SU-DHL-6 (cell line): ENCODE results near the gene LINGO3.

Source experiments
- H2AFZ ChIP-seq: fragments of 200-600 bp; sonication (generic); 2 replicates; pipeline ENCODE4 v1.6.1; 2014; ENCODE audit warnings: low read depth, mild to moderate bottlenecking, moderate library complexity, mixed read lengths, antibody characterized with exemption, low read length; ENCODE audit not compliant: severe bottlenecking
- H3F3A ChIP-seq: fragments of 200-600 bp; shearing (Covaris generic); 2 replicates; pipeline ENCODE4 v1.6.0; 2016; ENCODE audit warnings: antibody characterized with exemption, mild to moderate bottlenecking; ENCODE audit not compliant: insufficient read depth
- H3K27ac ChIP-seq: fragments of 200-600 bp; sonication (generic); 2 replicates; pipeline ENCODE4 v1.5.1; 2016; ENCODE audit warnings: low read depth, mild to moderate bottlenecking, low read length, moderate library complexity, mixed read lengths
- H3K27me3 ChIP-seq: fragments of 200-600 bp; sonication (generic), shearing (Covaris generic); 2 replicates; pipeline ENCODE4 v1.6.0; 2014; ENCODE audit warnings: mild to moderate bottlenecking, low read length
- H3K36me3 ChIP-seq: fragments of 200-600 bp; sonication (generic); 2 replicates; pipeline ENCODE4 v1.6.1; 2014; ENCODE audit warnings: mild to moderate bottlenecking, low read length, mixed read lengths
- H3K4me2 ChIP-seq: fragments of 300-600, 200-600 bp; shearing (Covaris generic), sonication (generic); 2 replicates; pipeline ENCODE4 v1.6.0; 2014; ENCODE audit warnings: low read length, low read depth, mild to moderate bottlenecking; ENCODE audit not compliant: poor library complexity, severe bottlenecking
- H3K4me3 ChIP-seq: fragments of 200-600 bp; sonication (generic); 2 replicates; pipeline ENCODE4 v1.5.1; 2014; ENCODE audit warnings: antibody characterized with exemption, low read length, mild to moderate bottlenecking, mixed read lengths; ENCODE audit not compliant: insufficient read depth, poor library complexity, severe bottlenecking
- H3K79me2 ChIP-seq: fragments of 200-600 bp; sonication (generic); 2 replicates; pipeline ENCODE4 v1.6.1; 2014; ENCODE audit warnings: mild to moderate bottlenecking, low read length, moderate library complexity; ENCODE audit not compliant: insufficient read depth
- H3K9ac ChIP-seq: fragments of 200-600 bp; sonication (generic); 2 replicates; pipeline ENCODE4 v1.7.0; 2014; ENCODE audit warnings: mild to moderate bottlenecking, low read length
- H3K9me2 ChIP-seq: fragments of 200-600 bp; sonication (generic); replicated peaks from 2 replicates; pipeline ENCODE4 v1.6.1; 2014; ENCODE audit warnings: low read length; ENCODE audit not compliant: insufficient read depth
- H3K9me3 ChIP-seq: fragments of 200-600 bp; sonication (generic); 2 replicates; pipeline ENCODE4 v1.6.1; 2014; ENCODE audit warnings: low read length, mixed read lengths; ENCODE audit not compliant: insufficient read depth
- H4K20me1 ChIP-seq: fragments of 200-600 bp; sonication (generic); 2 replicates; pipeline ENCODE4 v1.6.1; 2014; ENCODE audit warnings: low read depth, mild to moderate bottlenecking, antibody characterized with exemption, low read length, moderate library complexity, mixed read lengths
- CTCF ChIP-seq: fragments of 200-600 bp; sonication (generic); IDR thresholded peaks from one replicate; pipeline ENCODE4 v1.5.1; 2017; ENCODE audit warnings: antibody characterized with exemption, mild to moderate bottlenecking, low read length, moderate library complexity; ENCODE audit not compliant: insufficient read depth, poor library complexity, severe bottlenecking
- EZH2phosphoT487 ChIP-seq: fragments of 200-600 bp; sonication (generic), shearing (Covaris generic); conservative IDR thresholded peaks from 2 replicates; pipeline ENCODE4 v1.6.1; 2018; ENCODE audit warnings: mild to moderate bottlenecking, antibody characterized with exemption, low read length, moderate library complexity, mixed read lengths

The LINGO3 gene

GRCh38 chr19:2338751-2339643 lies 31.0 kb upstream of the LINGO3 start:
- Histone ChIP-seq H3K4me3 (no peak overlapping the region), H3K9me2 (no peaks in the 10 kb centered on the region), H2AFZ (no peak overlapping the region), H3K4me2 (no peak overlapping the region), H3K9ac (no peak overlapping the region), H3K27me3 (no peaks in the 10 kb centered on the region), H3K36me3 (no peaks in the 10 kb centered on the region), H3K27ac (no peak overlapping the region), H3K9me3 (no peaks in the 10 kb centered on the region), H3F3A (no peaks in the 10 kb centered on the region), H3K79me2 (no peaks in the 10 kb centered on the region), H4K20me1 (no peaks in the 10 kb centered on the region)
- TF ChIP-seq CTCF (no peak), EZH2phosphoT487 (no peak)

GRCh38 chr19:2338055-2338615 lies 30.2 kb upstream of the LINGO3 start:
- H3K79me2 ChIP-seq = no peaks in the 10 kb centered on the region

DNA sequence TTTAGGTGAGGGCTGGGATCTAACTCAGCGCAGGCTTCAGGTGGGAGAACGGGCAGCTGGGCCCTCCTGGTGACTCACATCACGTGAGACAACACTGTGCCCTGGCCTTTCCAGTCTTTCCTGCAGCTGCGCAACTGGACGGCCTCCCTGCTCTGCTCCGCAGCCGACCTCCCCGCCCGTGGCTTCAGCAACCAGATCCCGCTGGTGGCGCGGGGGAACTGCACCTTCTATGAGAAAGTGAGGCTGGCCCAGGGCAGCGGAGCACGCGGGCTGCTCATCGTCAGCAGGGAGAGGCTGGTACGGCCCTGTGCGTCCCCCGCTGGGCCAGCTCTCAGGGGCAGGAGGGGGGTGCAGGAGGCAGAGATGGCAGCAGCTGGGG lies 29.4 kb upstream of the LINGO3 start:
- Histone ChIP-seq H3K9ac (no peak overlapping the region), H3K4me2 (no peak overlapping the region), H3F3A (no peaks in the 10 kb centered on the region), H3K79me2 (no peaks in the 10 kb centered on the region), H3K9me2 (no peaks in the 10 kb centered on the region), H3K27ac (no peak overlapping the region), H2AFZ (no peak overlapping the region), H3K27me3 (no peaks in the 10 kb centered on the region), H3K9me3 (no peaks in the 10 kb centered on the region), H4K20me1 (no peaks in the 10 kb centered on the region), H3K4me3 (no peak overlapping the region), H3K36me3 (no peaks in the 10 kb centered on the region)
- TF ChIP-seq EZH2phosphoT487 (no peak), CTCF (no peak)

More at GRCh38 chr19:2338055-2338615, 30.2 kb upstream of the LINGO3 start:
- Histone ChIP-seq H3K9ac (no peak overlapping the region), H2AFZ (no peak overlapping the region), H3F3A (no peaks in the 10 kb centered on the region), H3K36me3 (no peaks in the 10 kb centered on the region), H3K4me3 (no peak overlapping the region), H3K27ac (no peak overlapping the region), H4K20me1 (no peaks in the 10 kb centered on the region), H3K27me3 (no peaks in the 10 kb centered on the region), H3K9me3 (no peaks in the 10 kb centered on the region), H3K9me2 (no peaks in the 10 kb centered on the region), H3K4me2 (no peak overlapping the region)
- TF ChIP-seq CTCF = no peak
- TF ChIP-seq EZH2phosphoT487 = no peak
